DOHH2 (cell line): Measurements from ENCODE around the gene KCNN1.

ENCODE experiments used
- CTCF ChIP-seq: fragments of 200-600 bp; sonication (generic); IDR thresholded peaks from one replicate; pipeline ENCODE4 v1.5.1; 2014; ENCODE audit warnings: antibody characterized with exemption, mild to moderate bottlenecking, low read depth, low read length; ENCODE audit not compliant: poor library complexity, severe bottlenecking
- EZH2phosphoT487 ChIP-seq: fragments of 200-600 bp; sonication (generic); IDR thresholded peaks from 2 replicates; pipeline ENCODE4 v1.6.1; 2017; ENCODE audit warnings: borderline replicate concordance, mild to moderate bottlenecking, antibody characterized with exemption, low read length, moderate library complexity, mixed read lengths

- no peak for TF ChIP-seq CTCF
- no peak for TF ChIP-seq EZH2phosphoT487
These were observed 47.3 kb downstream of the KCNN1 start for GRCh38 chr19:18014197-18014596.
